ENCODE data around the gene RNF208. TPM values are rescaled to one million over a fixed set of nuclear protein-coding genes. Genes with fewer than 3 reads are reported as not detected.

RNF208 gene
- total and polyA plus RNA-seq, 2 experiments from 2014 or later, result 1.4 to 5.6 TPM

- Histone ChIP-seq H3K79me2 (replicated peaks; ENCODE audit: insufficient read depth) (no peaks in the 10 kb centered on the region), H3K9me2 (ENCODE audit: insufficient read depth) (no peaks in the 10 kb centered on the region), H4K20me1 (replicated peaks; ENCODE audit: insufficient read depth) (no peaks in the 10 kb centered on the region; the same call in 1 of the 2 replicates), H3K27ac (ENCODE audit: low read depth) (no peak overlapping the region), H3K4me3 (no peak overlapping the region), H2AFZ (no peak overlapping the region), H3K27me3 (ENCODE audit: insufficient read depth) (no peaks in the 10 kb centered on the region), H3K4me2 (no peak overlapping the region), H3F3A (replicated peaks; ENCODE audit: low read depth) (0 out of 2 replicates have a peak, but pooled peaks cover 3% of the 10 kb centered on the region), H3K4me1 (ENCODE audit: insufficient read depth) (0 out of 2 replicates have a peak, but pooled peaks cover 3% of the 10 kb centered on the region), H3K36me3 (ENCODE audit: insufficient read depth) (no peaks in the 10 kb centered on the region)
- TF ChIP-seq CTCF (conservative IDR thresholded peaks at IDR 0.05; ENCODE audit: low read depth in 2 of 2), result no peak
- TF ChIP-seq CREB1 (CRISPR knock-in tag; IDR thresholded peaks at IDR 0.05; ENCODE audit: low read depth), result no peak
- no peak for TF ChIP-seq ZNF114 (CRISPR knock-in tag; IDR thresholded peaks at IDR 0.05)
- H3K4me3 Mint-ChIP-seq, result no peak overlapping the region
- no peak for ATAC-seq
- H3K27me3 Mint-ChIP-seq (ENCODE audit: insufficient read depth, low read depth, poor library complexity), result no peaks in the 10 kb centered on the region
- no peaks in the 10 kb centered on the region; the same call in 1 of the 3 replicates for H3K36me3 Mint-ChIP-seq (ENCODE audit: low read depth)
- H3K27ac Mint-ChIP-seq, result no peak overlapping the region
- peaks cover 7% of the 10 kb centered on the region; the same call in 2 of the 3 replicates for H3K4me1 Mint-ChIP-seq
- H3K9me3 Mint-ChIP-seq, result no peaks in the 10 kb centered on the region
- DNase-seq (ENCODE audit: low spot score), result no peak
These were observed 5.7 kb downstream of the RNF208 start for GRCh38 chr9:137216188-137216965.

GRCh38 chr9:137215196-137215986 is 6.6 kb downstream of the RNF208 start:
- Mint-ChIP-seq H3K4me1 (peaks cover 7% of the 10 kb centered on the region; the same call in 2 of the 3 replicates), H3K27ac (no peak overlapping the region), H3K27me3 (ENCODE audit: insufficient read depth, low read depth, poor library complexity) (no peaks in the 10 kb centered on the region), H3K36me3 (ENCODE audit: low read depth) (peaks cover 5% of the 10 kb centered on the region; the same call in 2 of the 3 replicates), H3K4me3 (no peak overlapping the region), H3K9me3 (no peaks in the 10 kb centered on the region; the same call in 2 of the 3 replicates)
- Histone ChIP-seq H3K4me1 (ENCODE audit: insufficient read depth) (0 out of 2 replicates have a peak, but pooled peaks cover 3% of the 10 kb centered on the region), H3K4me3 (no peak overlapping the region), H3K79me2 (replicated peaks; ENCODE audit: insufficient read depth) (no peaks in the 10 kb centered on the region), H3K9me2 (ENCODE audit: insufficient read depth) (no peaks in the 10 kb centered on the region), H2AFZ (no peak overlapping the region), H3K27me3 (ENCODE audit: insufficient read depth) (no peaks in the 10 kb centered on the region), H3F3A (replicated peaks; ENCODE audit: low read depth) (0 out of 2 replicates have a peak, but pooled peaks cover 3% of the 10 kb centered on the region), H3K4me2 (no peak overlapping the region), H4K20me1 (replicated peaks; ENCODE audit: insufficient read depth) (no peaks in the 10 kb centered on the region; the same call in 1 of the 2 replicates), H3K27ac (ENCODE audit: low read depth) (no peak overlapping the region), H3K36me3 (ENCODE audit: insufficient read depth) (no peaks in the 10 kb centered on the region)
- DNase-seq (ENCODE audit: low spot score), result no peak
- ATAC-seq, result no peak
- no peak for TF ChIP-seq STAT1 (IDR thresholded peaks at IDR 0.05; ENCODE audit: unreplicated experiment)
- TF ChIP-seq ETS1 (IDR thresholded peaks at IDR 0.05), result no peak
- TF ChIP-seq CREB1 (CRISPR knock-in tag; IDR thresholded peaks at IDR 0.05; ENCODE audit: low read depth), result no peak
- no peak for TF ChIP-seq ZNF462 (CRISPR knock-in tag; IDR thresholded peaks at IDR 0.05)
- no peak for TF ChIP-seq ZNF114 (CRISPR knock-in tag; IDR thresholded peaks at IDR 0.05)
- no peak for TF ChIP-seq POLR2AphosphoS5 (IDR thresholded peaks at IDR 0.05; ENCODE audit: low read depth)

Measured in GM23338 (cell line).